ENCODE data around the gene UBTD2. TPM values are rescaled to one million over a fixed set of nuclear protein-coding genes. Genes with fewer than 3 reads are reported as not detected.

The UBTD2 gene
- total and polyA plus RNA-seq, 10 of the 15 experiments (the other 5 are each of a cell fraction or from before 2014, with no cell fraction given) = 7.7 to 30.5 (median 19.4) TPM

- intact Hi-C loops (cut with micrococcal nuclease; ENCODE audit: unreplicated experiment) = no loop called here
- Histone ChIP-seq H3K9me3 (replicated peaks; ENCODE audit: control insufficient read depth, insufficient read depth, low read length) (no peaks in the 10 kb centered on the region; the same call in 2 of the 3 replicates), H3K27me3 (replicated peaks in 1 of 2; ENCODE audit: control insufficient read depth in 2 of 2, insufficient read depth in 2 of 2, low read length in 1 of 2) (no peaks in the 10 kb centered on the region), H3K4me3 (no peak overlapping the region), H2AFZ (ENCODE audit: control insufficient read depth, low read depth, low read length) (no peak overlapping the region), H3K9ac (ENCODE audit: control insufficient read depth, insufficient read depth, low read length) (no peak overlapping the region), H3K4me1 (ENCODE audit: control insufficient read depth, insufficient read depth, low read length) (peaks cover 26% of the 10 kb centered on the region), H3K4me2 (ENCODE audit: control insufficient read depth, insufficient read depth) (0 out of 2 replicates have a peak overlapping the region, but pooled peaks have one; percentile 42), H4K20me1 (ENCODE audit: control insufficient read depth, insufficient read depth) (peaks cover 11% of the 10 kb centered on the region), H3K27ac (ENCODE audit: control insufficient read depth, insufficient read depth) (peak overlapping the region; percentile 52), H3K36me3 (ENCODE audit: control insufficient read depth in 2 of 2, insufficient read depth in 2 of 2, low read length in 1 of 2) (peaks cover 15 to 17% of the 10 kb centered on the region in 2 experiments), H3K79me2 (ENCODE audit: control insufficient read depth, insufficient read depth, low read length) (peaks cover 87% of the 10 kb centered on the region)
- no peak for DNase-seq (ENCODE audit: low read depth, low spot score)
- in situ Hi-C loops (cut with MboI) = no loop called here
- SMC1A ChIA-PET (ENCODE audit: uncharacterized antibody, unreplicated experiment) = interaction anchor here (0.9 to 3.2 kb wide), 3 partner anchors 10 to 54 kb away, joined by 3 to 16 read pairs (median 4); no protein-coding TSS in a partner anchor
- POLR2A ChIA-PET = interaction anchor here (0.6 to 1.4 kb wide), 3 partner anchors 9 to 131 kb away, joined by 3 to 5 read pairs (median 4); no protein-coding TSS in a partner anchor
- no TSS peak for BruUV-seq (replicated peaks)
- TF ChIP-seq CEBPZ (IDR thresholded peaks at IDR 0.05; ENCODE audit: low read depth, low read length) = no peak
- TF ChIP-seq ZBTB11 (CRISPR knock-in tag; IDR thresholded peaks at IDR 0.05) = no peak
- no peak for TF ChIP-seq ZZZ3 (IDR thresholded peaks at IDR 0.05; ENCODE audit: control insufficient read depth, insufficient read length, low read depth)
- TF ChIP-seq TCF12 (IDR thresholded peaks at IDR 0.05; ENCODE audit: low read depth, low read length) = no peak
- TF ChIP-seq NBN (IDR thresholded peaks at IDR 0.05) = no peak
- TF ChIP-seq ZNF622 (IDR thresholded peaks at IDR 0.05) = no peak
- RAD21 ChIA-PET (ENCODE audit: unreplicated experiment) = interaction anchor here (1.4 kb wide), 1 partner anchor 9 kb away, joined by 5 read pairs; no protein-coding TSS in a partner anchor
- CTCF ChIA-PET = interaction anchor here (0.7 to 0.9 kb wide), 2 partner anchors 18 to 34 kb away, joined by 3 read pairs; no protein-coding TSS in a partner anchor
- no peak for FAIRE-seq
- ATAC-seq = peak; percentile 95
- WGBS (ENCODE audit: insufficient coverage, insufficient replicate concordance, low lambda C conversion rate, missing lambda C conversion rate) = 18% methylated on average over 6 of the region's 7 CpGs
Observed at GRCh38 chr5:172165465-172165864, 118.1 kb downstream of the UBTD2 start.
